ENCODE results near the gene VPS4B.

GRCh38 chr18:63363951-63364350, 58.3 kb downstream of the VPS4B start:
- TF ChIP-seq CTCF (IDR thresholded peaks at IDR 0.05; ENCODE audit: control extremely low read depth in 1 of 3, insufficient read depth in 1 of 3, low read depth in 1 of 3, low read length in 3 of 3), result no peak
- TF ChIP-seq KDM1A (IDR thresholded peaks at IDR 0.05; ENCODE audit: borderline replicate concordance, low read length), result no peak
- TF ChIP-seq RFX5 (IDR thresholded peaks at IDR 0.05; ENCODE audit: borderline replicate concordance, low read depth, low read length), result no peak
- no peak for TF ChIP-seq POU5F1 (IDR thresholded peaks at IDR 0.05; ENCODE audit: low read depth, low read length)
- TF ChIP-seq SP2 (IDR thresholded peaks at IDR 0.05; ENCODE audit: low read length), result no peak
- no peak for TF ChIP-seq MAX (IDR thresholded peaks at IDR 0.05)
- no peak for TF ChIP-seq POLR2AphosphoS5 (IDR thresholded peaks at IDR 0.05; ENCODE audit: low read depth, low read length)
- no peak for TF ChIP-seq GTF2F1 (IDR thresholded peaks at IDR 0.05; ENCODE audit: borderline replicate concordance, low read depth, low read length)
- no peak for TF ChIP-seq USF2 (IDR thresholded peaks at IDR 0.05; ENCODE audit: low read length)
- no peak for TF ChIP-seq SUZ12 (IDR thresholded peaks at IDR 0.05; ENCODE audit: low read length)
- TF ChIP-seq HDAC2 (IDR thresholded peaks at IDR 0.05; ENCODE audit: borderline replicate concordance in 1 of 2, low read depth in 2 of 2, low read length in 2 of 2), result no peak

All from H1 (cell line).